Activated CD8-positive, alpha-beta T cell treated with anti-CD3 and anti-CD28 coated beads for 36 hours (primary cell): ENCODE results near the gene PIK3CB. TPM values are rescaled to one million over a fixed set of nuclear protein-coding genes. Genes with fewer than 3 reads are reported as not detected.

ENCODE experiments used
- ATAC-seq: fragments of 200-7000 bp; cut with Tn5 transposase; one replicate; pipeline ENCODE4 v1.10.0; 2021; ENCODE audit warnings: mild to moderate bottlenecking, moderate library complexity
- CTCF ChIA-PET: fragments of 350-600 bp; sonication (Branson Sonifier 250); formaldehyde crosslinking; loops from one replicate; lab custom pipeline; 2021; ENCODE audit warnings: antibody characterized with exemption; lab: Charles Lee
- POLR2A ChIA-PET: fragments of 350-600 bp; sonication (Branson Sonifier 250); formaldehyde crosslinking; loops from one replicate; lab custom pipeline; 2021; ENCODE audit warnings: antibody characterized with exemption; lab: Charles Lee
- DNase-seq: peaks from one replicate; pipeline ENCODE4 v3.0.0-alpha.2; 2020
- H3K27ac Mint-ChIP-seq: one replicate; pipeline ENCODE4 v1.8.0; 2021; ENCODE audit warnings: mild to moderate bottlenecking, mixed read lengths
- H3K27me3 Mint-ChIP-seq: one replicate; pipeline ENCODE4 v1.8.0; 2021; ENCODE audit warnings: mixed read lengths
- H3K36me3 Mint-ChIP-seq: one replicate; pipeline ENCODE4 v1.8.0; 2021; ENCODE audit warnings: low read depth, mixed read lengths
- H3K4me1 Mint-ChIP-seq: one replicate; pipeline ENCODE4 v1.8.0; 2021; ENCODE audit warnings: low read depth, mixed read lengths
- H3K4me3 Mint-ChIP-seq: one replicate; pipeline ENCODE4 v1.8.0; 2021; ENCODE audit warnings: mild to moderate bottlenecking, moderate library complexity, mixed read lengths
- H3K9me3 Mint-ChIP-seq: one replicate; pipeline ENCODE4 v1.8.0; 2021; ENCODE audit warnings: mixed read lengths
- CTCF ChIP-seq: fragments of 200-600 bp; IDR thresholded peaks from one replicate; pipeline ENCODE4 v1.8.0; 2022; ENCODE audit warnings: antibody characterized with exemption, mild to moderate bottlenecking
- intact Hi-C: fragments of 100-400 bp; cut with micrococcal nuclease; formaldehyde crosslinking; loops from one replicate; pipeline ENCODE4 v1.10.0; 2022
- total RNA-seq, 2 experiments: library from RNA; stranded (reverse); gene quantifications; one replicate each; pipeline ENCODE4 v1.2.3, GENCODE V29; 2021

The PIK3CB gene
- total RNA-seq, 2 experiments from 2014 or later = 12.4 to 13.4 TPM

GRCh38 chr3:138875754-138876664 lies 41.3 kb upstream of the PIK3CB start:
- DNase-seq (peak; percentile 5), ATAC-seq (peak; percentile 82)
- no peaks in the 10 kb centered on the region for H3K27me3 Mint-ChIP-seq
- no peak for TF ChIP-seq CTCF
- no peaks in the 10 kb centered on the region for H3K36me3 Mint-ChIP-seq
- intact Hi-C loops = no loop called here
- POLR2A ChIA-PET = no interaction called here
- H3K4me1 Mint-ChIP-seq = peaks cover 5% of the 10 kb centered on the region
- H3K9me3 Mint-ChIP-seq = peaks cover 11% of the 10 kb centered on the region
- no peak overlapping the region for H3K4me3 Mint-ChIP-seq
- CTCF ChIA-PET = interaction anchor here (0.9 to 2.0 kb wide), 4 partner anchors 17 to 282 kb away, joined by 3 to 9 read pairs (median 4); partner anchors contain the start of gene CEP70
- peak overlapping the region; percentile 32 for H3K27ac Mint-ChIP-seq

GRCh38 chr3:138875096-138875753 lies 40.5 kb upstream of the PIK3CB start:
- no peaks in the 10 kb centered on the region for H3K27me3 Mint-ChIP-seq
- H3K27ac Mint-ChIP-seq = no peak overlapping the region
- H3K4me3 Mint-ChIP-seq = no peak overlapping the region
- no peaks in the 10 kb centered on the region for H3K36me3 Mint-ChIP-seq
- ChIA-PET POLR2A (interaction anchor here (0.6 kb wide), 1 partner anchor 33 kb away, joined by 5 read pairs; no protein-coding TSS in a partner anchor), CTCF (interaction anchor here (1.5 to 2.0 kb wide), 2 partner anchors 41 to 281 kb away, joined by 5 to 9 read pairs; partner anchors contain the start of gene CEP70)
- intact Hi-C loops = no loop called here
- no peak for TF ChIP-seq CTCF
- H3K4me1 Mint-ChIP-seq = peaks cover 5% of the 10 kb centered on the region
- H3K9me3 Mint-ChIP-seq = peaks cover 11% of the 10 kb centered on the region
- no peak for ATAC-seq
- DNase-seq = no peak

- H3K27ac Mint-ChIP-seq = no peak overlapping the region
Measured at GRCh38 chr3:138873471-138874278, 38.9 kb upstream of the PIK3CB start.

GRCh38 chr3:138872632-138873031 lies 37.9 kb upstream of the PIK3CB start:
- no peak for ATAC-seq
- Mint-ChIP-seq H3K27ac (no peak overlapping the region), H3K4me3 (no peak overlapping the region), H3K4me1 (peaks cover 5% of the 10 kb centered on the region), H3K27me3 (no peaks in the 10 kb centered on the region), H3K36me3 (no peaks in the 10 kb centered on the region), H3K9me3 (peaks cover 11% of the 10 kb centered on the region)
- CTCF ChIA-PET = interaction anchor here (1.6 kb wide), 1 partner anchor 43 kb away, joined by 4 read pairs; no protein-coding TSS in a partner anchor
- TF ChIP-seq CTCF = peak; percentile 34
- intact Hi-C loops = no loop called here
- no peak for DNase-seq
- POLR2A ChIA-PET = no interaction called here

More at GRCh38 chr3:138873471-138874278, 38.9 kb upstream of the PIK3CB start:
- ChIA-PET CTCF (interaction anchor here (1.6 kb wide), 1 partner anchor 42 kb away, joined by 4 read pairs; no protein-coding TSS in a partner anchor), POLR2A (no interaction called here)
- Mint-ChIP-seq H3K27me3 (no peaks in the 10 kb centered on the region), H3K9me3 (peaks cover 11% of the 10 kb centered on the region), H3K4me3 (no peak overlapping the region), H3K4me1 (peaks cover 5% of the 10 kb centered on the region), H3K36me3 (no peaks in the 10 kb centered on the region)
- intact Hi-C loops = no loop called here
- DNase-seq = no peak
- TF ChIP-seq CTCF = no peak
- ATAC-seq = no peak
